ENCODE data around the gene PKP2.

The PKP2 gene

DNA sequence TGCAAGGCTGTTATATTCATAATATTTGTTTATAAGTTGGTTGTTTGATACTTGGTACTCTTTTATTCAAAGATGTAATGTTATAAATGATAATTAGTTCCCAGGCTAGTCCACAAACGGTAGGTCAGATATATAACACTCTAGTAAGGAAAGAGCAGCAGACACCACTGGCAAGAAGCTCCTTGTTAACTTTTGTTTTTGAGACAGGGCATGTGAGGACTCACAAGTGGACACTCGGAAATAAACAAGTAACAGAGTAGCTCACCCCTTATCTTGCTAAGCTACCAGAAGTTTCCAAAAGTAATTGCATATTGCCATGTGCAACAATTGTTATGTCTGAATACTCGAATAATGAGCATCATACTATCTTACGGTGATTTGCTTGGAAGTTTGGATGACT, 102.3 kb downstream of the PKP2 start:
- no peak overlapping the region for H3K27ac ChIP-seq (replicated peaks)
- H3K4me3 ChIP-seq (replicated peaks; ENCODE audit: insufficient read depth, low read length) = no peak overlapping the region
- H3K27me3 ChIP-seq (ENCODE audit: insufficient read depth, poor library complexity, severe bottlenecking) = no peaks in the 10 kb centered on the region
- TF ChIP-seq GABPA (IDR thresholded peaks at IDR 0.05; ENCODE audit: low read depth) = no peak
- no peak for TF ChIP-seq SPI1 (IDR thresholded peaks at IDR 0.05; ENCODE audit: borderline replicate concordance, low read depth)
- TF ChIP-seq, protein P1, sequence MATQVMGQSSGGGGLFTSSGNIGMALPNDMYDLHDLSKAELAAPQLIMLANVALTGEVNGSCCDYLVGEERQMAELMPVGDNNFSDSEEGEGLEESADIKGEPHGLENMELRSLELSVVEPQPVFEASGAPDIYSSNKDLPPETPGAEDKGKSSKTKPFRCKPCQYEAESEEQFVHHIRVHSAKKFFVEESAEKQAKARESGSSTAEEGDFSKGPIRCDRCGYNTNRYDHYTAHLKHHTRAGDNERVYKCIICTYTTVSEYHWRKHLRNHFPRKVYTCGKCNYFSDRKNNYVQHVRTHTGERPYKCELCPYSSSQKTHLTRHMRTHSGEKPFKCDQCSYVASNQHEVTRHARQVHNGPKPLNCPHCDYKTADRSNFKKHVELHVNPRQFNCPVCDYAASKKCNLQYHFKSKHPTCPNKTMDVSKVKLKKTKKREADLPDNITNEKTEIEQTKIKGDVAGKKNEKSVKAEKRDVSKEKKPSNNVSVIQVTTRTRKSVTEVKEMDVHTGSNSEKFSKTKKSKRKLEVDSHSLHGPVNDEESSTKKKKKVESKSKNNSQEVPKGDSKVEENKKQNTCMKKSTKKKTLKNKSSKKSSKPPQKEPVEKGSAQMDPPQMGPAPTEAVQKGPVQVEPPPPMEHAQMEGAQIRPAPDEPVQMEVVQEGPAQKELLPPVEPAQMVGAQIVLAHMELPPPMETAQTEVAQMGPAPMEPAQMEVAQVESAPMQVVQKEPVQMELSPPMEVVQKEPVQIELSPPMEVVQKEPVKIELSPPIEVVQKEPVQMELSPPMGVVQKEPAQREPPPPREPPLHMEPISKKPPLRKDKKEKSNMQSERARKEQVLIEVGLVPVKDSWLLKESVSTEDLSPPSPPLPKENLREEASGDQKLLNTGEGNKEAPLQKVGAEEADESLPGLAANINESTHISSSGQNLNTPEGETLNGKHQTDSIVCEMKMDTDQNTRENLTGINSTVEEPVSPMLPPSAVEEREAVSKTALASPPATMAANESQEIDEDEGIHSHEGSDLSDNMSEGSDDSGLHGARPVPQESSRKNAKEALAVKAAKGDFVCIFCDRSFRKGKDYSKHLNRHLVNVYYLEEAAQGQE (IDR thresholded peaks at IDR 0.05; ENCODE audit: insufficient replicate concordance, low read depth) = no peak
- TF ChIP-seq POLR2AphosphoS5 (IDR thresholded peaks at IDR 0.05; ENCODE audit: low read depth) = no peak
- no peak for TF ChIP-seq CTCF (IDR thresholded peaks at IDR 0.05; ENCODE audit: insufficient read depth, low read length)
- DNase-seq (ENCODE audit: low read depth in 1 of 2, low spot score in 1 of 2) = no peak

DNA sequence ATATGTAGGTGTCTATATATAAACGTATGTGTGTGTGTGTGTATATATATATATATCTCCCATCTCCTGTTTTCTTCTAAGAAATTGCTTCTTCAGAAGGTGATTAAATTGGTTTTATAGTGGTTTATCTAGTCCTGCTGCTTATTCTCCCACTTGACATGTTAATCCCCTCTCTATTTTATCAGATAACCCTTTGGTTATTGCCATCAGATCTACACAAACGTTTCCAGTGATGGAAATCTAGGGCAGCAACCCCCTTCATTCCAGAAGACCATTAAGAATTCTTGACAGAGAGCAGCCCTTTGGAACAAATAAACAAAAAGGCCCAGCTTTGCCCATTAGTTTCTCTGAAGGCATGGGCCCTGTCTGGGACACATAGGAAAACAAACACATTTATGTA, 106.7 kb downstream of the PKP2 start:
- Histone ChIP-seq H3K27me3 (ENCODE audit: insufficient read depth, poor library complexity, severe bottlenecking) (no peaks in the 10 kb centered on the region), H3K4me3 (replicated peaks; ENCODE audit: insufficient read depth, low read length) (no peak overlapping the region), H3K27ac (replicated peaks) (no peak overlapping the region)
- DNase-seq (ENCODE audit: low read depth in 1 of 2, low spot score in 1 of 2) = no peak
- no peak for TF ChIP-seq POLR2AphosphoS5 (IDR thresholded peaks at IDR 0.05; ENCODE audit: low read depth)
- TF ChIP-seq CTCF (IDR thresholded peaks at IDR 0.05; ENCODE audit: insufficient read depth, low read length) = no peak
- TF ChIP-seq SPI1 (IDR thresholded peaks at IDR 0.05; ENCODE audit: borderline replicate concordance, low read depth) = no peak
- TF ChIP-seq, protein P1 (IDR thresholded peaks at IDR 0.05; ENCODE audit: insufficient replicate concordance, low read depth) = no peak
- no peak for TF ChIP-seq GABPA (IDR thresholded peaks at IDR 0.05; ENCODE audit: low read depth)

- DNase-seq (ENCODE audit: low read depth in 1 of 2, low spot score in 1 of 2) = no peak
- no peaks in the 10 kb centered on the region for H3K27me3 ChIP-seq (ENCODE audit: insufficient read depth, poor library complexity, severe bottlenecking)
- TF ChIP-seq POLR2AphosphoS5 (IDR thresholded peaks at IDR 0.05; ENCODE audit: low read depth) (no peak), CTCF (IDR thresholded peaks at IDR 0.05; ENCODE audit: insufficient read depth, low read length) (no peak), SPI1 (IDR thresholded peaks at IDR 0.05; ENCODE audit: borderline replicate concordance, low read depth) (no peak), GABPA (IDR thresholded peaks at IDR 0.05; ENCODE audit: low read depth) (no peak)
- TF ChIP-seq, protein P1 (IDR thresholded peaks at IDR 0.05; ENCODE audit: insufficient replicate concordance, low read depth) = no peak
- no peak overlapping the region for H3K27ac ChIP-seq (replicated peaks)
- no peak overlapping the region for H3K4me3 ChIP-seq (replicated peaks; ENCODE audit: insufficient read depth, low read length)
These were observed 107.1 kb downstream of the PKP2 start for GRCh38 chr12:32789446-32789845.
